Karpas-422 (cell line): Measurements from ENCODE around the gene FERMT2. TPM values are rescaled to one million over a fixed set of nuclear protein-coding genes. Genes with fewer than 3 reads are reported as not detected.

Experiments
- DNase-seq: peaks from one replicate; pipeline ENCODE4 v3.0.0-alpha.2; 2015
- H2AFZ ChIP-seq: fragments of 200-600 bp; sonication (generic); 2 replicates; pipeline ENCODE4 v1.6.1; 2014; ENCODE audit warnings: antibody characterized with exemption, low read length, mixed read lengths
- H3K27ac ChIP-seq: fragments of 200-600 bp; sonication (generic); 2 replicates; pipeline ENCODE4 v1.5.1; 2014; ENCODE audit warnings: mild to moderate bottlenecking, low read length, moderate library complexity
- H3K27me3 ChIP-seq: fragments of 200-600 bp; sonication (generic); 2 replicates; pipeline ENCODE4 v1.6.1; 2014; ENCODE audit warnings: low read length, mixed read lengths
- H3K36me3 ChIP-seq: fragments of 200-600 bp; sonication (generic); 2 replicates; pipeline ENCODE4 v1.6.1; 2014; ENCODE audit warnings: low read length, mixed read lengths; ENCODE audit not compliant: insufficient read depth
- H3K4me1 ChIP-seq: fragments of 200-600 bp; sonication (generic); 2 replicates; pipeline ENCODE4 v1.6.1; 2014; ENCODE audit warnings: mild to moderate bottlenecking, low read length, mixed read lengths
- H3K4me2 ChIP-seq: fragments of 200-600 bp; sonication (generic); 2 replicates; pipeline ENCODE4 v1.6.1; 2014; ENCODE audit warnings: low read length, low read depth, mild to moderate bottlenecking; ENCODE audit not compliant: poor library complexity, severe bottlenecking
- H3K4me3 ChIP-seq: fragments of 200-600 bp; sonication (generic); 2 replicates; pipeline ENCODE4 v1.5.1; 2014; ENCODE audit warnings: mild to moderate bottlenecking, antibody characterized with exemption, low read length, mixed read lengths
- H3K79me2 ChIP-seq: fragments of 200-600 bp; sonication (generic); 2 replicates; pipeline ENCODE4 v1.6.1; 2014; ENCODE audit warnings: mild to moderate bottlenecking, low read length, mixed read lengths
- H3K9ac ChIP-seq: fragments of 200-600 bp; sonication (generic); 2 replicates; pipeline ENCODE4 v1.6.0; 2014; ENCODE audit warnings: low read length
- H3K9me2 ChIP-seq: fragments of 200-600 bp; sonication (generic), shearing (Covaris generic); replicated peaks from 2 replicates; pipeline ENCODE4 v1.6.0; 2014; ENCODE audit warnings: mild to moderate bottlenecking, low read length, moderate library complexity; ENCODE audit not compliant: insufficient read depth
- H3K9me3 ChIP-seq: fragments of 300-700, 200-600 bp; sonication (generic); 2 replicates; pipeline ENCODE4 v1.6.1; 2014; ENCODE audit warnings: low read length, mixed read lengths
- H4K20me1 ChIP-seq: fragments of 200-600 bp; sonication (generic); 2 replicates; pipeline ENCODE4 v1.6.1; 2014; ENCODE audit warnings: mild to moderate bottlenecking, antibody characterized with exemption, low read length, low read depth; ENCODE audit not compliant: insufficient read depth
- total RNA-seq: library from RNA; depleted of rRNA; stranded (reverse); fragments of >200 nt; shearing (Covaris generic); gene quantifications from 2 replicates; pipeline ENCODE4 v1.2.3, GENCODE V29; 2014; ENCODE audit warnings: low replicate concordance

The FERMT2 gene
- total RNA-seq, 1 experiment from 2014 or later = 0.34 TPM

GRCh38 chr14:52850451-52850909 lies 100.4 kb downstream of the FERMT2 start:
- H2AFZ ChIP-seq = no peak overlapping the region

GRCh38 chr14:52848626-52849025 lies 102.2 kb downstream of the FERMT2 start:
- Histone ChIP-seq H3K4me3 (no peak overlapping the region), H4K20me1 (no peaks in the 10 kb centered on the region), H3K27ac (no peak overlapping the region), H3K4me1 (no peaks in the 10 kb centered on the region), H3K36me3 (no peaks in the 10 kb centered on the region), H3K9me3 (no peaks in the 10 kb centered on the region), H3K4me2 (no peak overlapping the region), H2AFZ (no peak overlapping the region), H3K9ac (no peak overlapping the region), H3K27me3 (0 out of 2 replicates have a peak, but pooled peaks cover 3% of the 10 kb centered on the region), H3K79me2 (no peaks in the 10 kb centered on the region), H3K9me2 (no peaks in the 10 kb centered on the region)
- no peak for DNase-seq

More at GRCh38 chr14:52850451-52850909, 100.4 kb downstream of the FERMT2 start:
- no peak for DNase-seq
- Histone ChIP-seq H3K9me3 (no peaks in the 10 kb centered on the region), H3K27me3 (0 out of 2 replicates have a peak, but pooled peaks cover 3% of the 10 kb centered on the region), H3K27ac (no peak overlapping the region), H3K4me2 (no peak overlapping the region), H3K79me2 (no peaks in the 10 kb centered on the region), H3K4me3 (no peak overlapping the region), H3K9ac (no peak overlapping the region), H3K36me3 (no peaks in the 10 kb centered on the region), H4K20me1 (no peaks in the 10 kb centered on the region), H3K4me1 (no peaks in the 10 kb centered on the region), H3K9me2 (no peaks in the 10 kb centered on the region)

GRCh38 chr14:52846591-52846990 lies 104.3 kb downstream of the FERMT2 start:
- Histone ChIP-seq H3K27me3 (0 out of 2 replicates have a peak, but pooled peaks cover 3% of the 10 kb centered on the region), H3K36me3 (no peaks in the 10 kb centered on the region), H3K4me1 (no peaks in the 10 kb centered on the region), H3K9ac (no peak overlapping the region), H3K27ac (no peak overlapping the region), H3K9me3 (no peaks in the 10 kb centered on the region), H3K4me3 (no peak overlapping the region), H3K79me2 (no peaks in the 10 kb centered on the region), H3K4me2 (no peak overlapping the region), H3K9me2 (no peaks in the 10 kb centered on the region), H4K20me1 (no peaks in the 10 kb centered on the region), H2AFZ (no peak overlapping the region)
- no peak for DNase-seq

GRCh38 chr14:52845081-52845480 lies 105.8 kb downstream of the FERMT2 start:
- Histone ChIP-seq H3K9me3 (no peaks in the 10 kb centered on the region), H3K36me3 (no peaks in the 10 kb centered on the region), H3K27ac (no peak overlapping the region), H3K4me3 (no peak overlapping the region), H3K79me2 (no peaks in the 10 kb centered on the region), H3K4me2 (no peak overlapping the region), H3K27me3 (0 out of 2 replicates have a peak, but pooled peaks cover 3% of the 10 kb centered on the region), H3K4me1 (no peaks in the 10 kb centered on the region), H2AFZ (no peak overlapping the region), H3K9me2 (no peaks in the 10 kb centered on the region), H4K20me1 (no peaks in the 10 kb centered on the region), H3K9ac (no peak overlapping the region)
- no peak for DNase-seq

GRCh38 chr14:52844262-52845060 lies 106.4 kb downstream of the FERMT2 start:
- no peaks in the 10 kb centered on the region for H3K9me2 ChIP-seq
- no peak overlapping the region for H3K4me2 ChIP-seq
- H2AFZ ChIP-seq = no peak overlapping the region
- no peak overlapping the region for H3K9ac ChIP-seq
- no peak overlapping the region for H3K27ac ChIP-seq
- H3K27me3 ChIP-seq = 0 out of 2 replicates have a peak, but pooled peaks cover 3% of the 10 kb centered on the region
- H3K4me3 ChIP-seq = no peak overlapping the region
- H3K79me2 ChIP-seq = no peaks in the 10 kb centered on the region
- H3K9me3 ChIP-seq = no peaks in the 10 kb centered on the region
- no peaks in the 10 kb centered on the region for H3K36me3 ChIP-seq
- no peaks in the 10 kb centered on the region for H4K20me1 ChIP-seq
- no peaks in the 10 kb centered on the region for H3K4me1 ChIP-seq
- no peak for DNase-seq

GRCh38 chr14:52840877-52841276 lies 110.0 kb downstream of the FERMT2 start:
- H3K9me3 ChIP-seq = no peaks in the 10 kb centered on the region
- H3K4me2 ChIP-seq = no peak overlapping the region
- DNase-seq = no peak
- no peak overlapping the region for H3K27ac ChIP-seq
- H3K36me3 ChIP-seq = no peaks in the 10 kb centered on the region
- H3K4me1 ChIP-seq = no peaks in the 10 kb centered on the region
- no peak overlapping the region for H3K4me3 ChIP-seq
- H3K9me2 ChIP-seq = no peaks in the 10 kb centered on the region
- no peaks in the 10 kb centered on the region for H4K20me1 ChIP-seq
- H2AFZ ChIP-seq = no peak overlapping the region
- no peaks in the 10 kb centered on the region for H3K27me3 ChIP-seq
- H3K9ac ChIP-seq = no peak overlapping the region
- H3K79me2 ChIP-seq = no peaks in the 10 kb centered on the region

- Histone ChIP-seq H3K9me3 (no peaks in the 10 kb centered on the region), H4K20me1 (no peaks in the 10 kb centered on the region), H3K27ac (no peak overlapping the region), H3K36me3 (no peaks in the 10 kb centered on the region), H2AFZ (no peak overlapping the region), H3K79me2 (no peaks in the 10 kb centered on the region), H3K4me2 (no peak overlapping the region), H3K4me3 (no peak overlapping the region), H3K9ac (no peak overlapping the region), H3K4me1 (no peaks in the 10 kb centered on the region), H3K9me2 (no peaks in the 10 kb centered on the region), H3K27me3 (no peaks in the 10 kb centered on the region)
- DNase-seq = no peak
These were observed 113.4 kb downstream of the FERMT2 start for GRCh38 chr14:52837451-52837850.

DNA sequence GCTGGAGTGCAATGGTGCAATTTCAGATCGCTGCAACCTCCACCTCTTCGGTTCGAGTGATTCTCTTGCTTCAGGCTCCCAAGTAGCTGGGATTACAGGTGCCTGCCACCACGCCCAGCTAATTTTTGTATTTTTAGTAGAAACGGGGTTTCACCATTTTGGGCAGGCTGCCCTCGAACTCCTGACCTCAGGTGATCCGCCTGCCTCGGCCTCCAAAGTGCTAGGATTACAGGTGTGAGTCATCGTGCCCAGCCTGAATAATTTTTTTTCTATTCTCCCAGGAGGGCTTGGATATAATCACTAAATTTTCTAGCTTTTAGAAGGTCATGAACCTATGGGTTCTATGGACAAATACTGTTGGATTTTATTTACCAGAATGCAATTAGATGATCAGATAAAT lies 114.8 kb downstream of the FERMT2 start:
- Histone ChIP-seq H3K4me2 (no peak overlapping the region), H3K4me1 (no peaks in the 10 kb centered on the region), H3K9me3 (no peaks in the 10 kb centered on the region), H2AFZ (no peak overlapping the region), H3K9me2 (no peaks in the 10 kb centered on the region), H3K27ac (no peak overlapping the region), H3K36me3 (no peaks in the 10 kb centered on the region), H3K27me3 (no peaks in the 10 kb centered on the region), H3K79me2 (no peaks in the 10 kb centered on the region), H4K20me1 (no peaks in the 10 kb centered on the region), H3K4me3 (no peak overlapping the region), H3K9ac (no peak overlapping the region)
- peak; percentile 26 for DNase-seq
